Kidney (tissue), 14 donors: ENCODE measurements around the gene ZBTB7C. TPM values are rescaled to one million over a fixed set of nuclear protein-coding genes. Genes with fewer than 3 reads are reported as not detected.

ENCODE experiments used
- DNase-seq, 5 donors: peaks; one replicate each; pipeline ENCODE4 v3.0.0-alpha.2; 2013 to 2020
- FAIRE-seq: peaks from 2 replicates; lab custom pipeline; 2012; peaks lifted over from hg19 to GRCh38; lab: Jason Lieb, UNC
- H3K27ac ChIP-seq, 2 donors: one replicate each; pipeline ENCODE4 v1.7.0; 2013; ENCODE audit warnings: low read depth in 2 of 2, low read length in 2 of 2, inconsistent platforms in 1 of 2
- H3K27me3 ChIP-seq: one replicate; pipeline ENCODE4 v1.7.1; 2013; ENCODE audit warnings: low read length, inconsistent platforms; ENCODE audit not compliant: control insufficient read depth, insufficient read depth
- H3K36me3 ChIP-seq, 3 donors: one replicate each; pipeline versions ENCODE4 v1.7.0 to v1.7.1; 2013; ENCODE audit warnings: low read length in 3 of 3, control low read depth in 1 of 3, inconsistent platforms in 1 of 3; ENCODE audit not compliant: insufficient read depth in 3 of 3, control insufficient read depth in 2 of 3
- H3K4me1 ChIP-seq, 3 donors: one replicate each; pipeline versions ENCODE4 v1.7.0 to v1.7.1; 2013; ENCODE audit warnings: low read length in 3 of 3, inconsistent platforms in 1 of 3, low read depth in 1 of 3; ENCODE audit not compliant: control insufficient read depth in 2 of 3, insufficient read depth in 2 of 3
- H3K4me3 ChIP-seq, 3 donors: one replicate each; pipeline versions ENCODE4 v1.7.0 to v1.8.1; 2013; ENCODE audit warnings: low read length in 3 of 3, control low read depth in 1 of 3, inconsistent platforms in 1 of 3
- H3K9ac ChIP-seq, 3 donors: one replicate each; pipeline versions ENCODE4 v1.7.0 to v1.7.1; 2013; ENCODE audit warnings: low read length in 3 of 3, control low read depth in 1 of 3, inconsistent platforms in 1 of 3
- H3K9me3 ChIP-seq, 3 donors: one replicate each; pipeline versions ENCODE4 v1.7.0 to v1.7.1; 2013; ENCODE audit warnings: low read length in 3 of 3, control low read depth in 1 of 3, inconsistent platforms in 1 of 3; ENCODE audit not compliant: control insufficient read depth in 2 of 3, insufficient read depth in 1 of 3
- intact Hi-C: fragments of 100-400 bp; cut with DNase I; formaldehyde crosslinking; loops from one replicate; pipeline ENCODE4 v1.11.1; 2022
- polyA plus RNA-seq: library from polyadenylated mRNA; stranded (reverse); fragments of 350-450 nt; fragmentation: Illumina TruSeq; extraction: RNeasy Lipid Tissue Mini Kit (QIAGEN cat#74804); gene quantifications from one replicate; pipeline ENCODE4 v1.2.3, GENCODE V29; 2014; ENCODE audit warnings: low read depth, low replicate concordance; ENCODE audit not compliant: insufficient read depth
- total RNA-seq: library from RNA; stranded (reverse); fragmentation: NEBNext Ultra II Directional; extraction: Animal tissue kit (Norgen Biotek cat#: 25700); gene quantifications from one replicate; pipeline ENCODE4 v1.2.1, GENCODE V29; 2021
- TF ChIP-seq, protein P1 (sequence below): IDR thresholded peaks from 3 replicates; pipeline ENCODE4 v1.5.1; 2012; ENCODE audit warnings: mild to moderate bottlenecking, moderate library complexity, borderline replicate concordance; ENCODE audit not compliant: insufficient read depth; ENCODE audit errors: extremely low read depth
- donor health status: control.
- donor health status: control.
- donor health status: control.
- donor health status: control.
- donor health status: control.
- donor health status: DM: yes; HTN: yes; CAD: no.
- donor health status: Normal renal cell carcinoma (clear cell type).

ZBTB7C gene
- total and polyA plus RNA-seq, 2 donors from 2014 or later: 1.8 to 13.8 TPM

DNA sequence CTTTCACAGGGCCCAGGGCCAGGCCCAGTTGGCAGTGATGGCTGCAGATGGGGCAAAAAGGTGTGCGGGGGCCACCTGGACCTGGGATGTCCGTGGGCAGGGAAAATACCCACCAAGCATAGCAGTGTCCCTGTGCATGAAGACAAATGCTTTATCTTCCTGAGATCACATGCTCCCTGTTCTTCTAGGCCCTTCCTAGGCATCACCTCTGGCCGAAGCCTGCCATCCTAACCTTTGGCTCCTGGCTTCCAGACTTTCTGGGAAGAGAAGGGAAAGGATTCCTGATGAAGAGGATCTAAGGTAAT is 373.7 kb downstream of the ZBTB7C start:
- Histone ChIP-seq H3K36me3 (no peaks in the 10 kb centered on the region), H3K4me3 (no peak overlapping the region), H3K9ac (no peak overlapping the region), H3K27me3 (no peaks in the 10 kb centered on the region), H3K9me3 (no peaks in the 10 kb centered on the region), H3K27ac (no peak overlapping the region), H3K4me1 (peaks cover 0 to 6% (median 0%) of the 10 kb centered on the region in 3 donors)
- TF ChIP-seq, protein P1, sequence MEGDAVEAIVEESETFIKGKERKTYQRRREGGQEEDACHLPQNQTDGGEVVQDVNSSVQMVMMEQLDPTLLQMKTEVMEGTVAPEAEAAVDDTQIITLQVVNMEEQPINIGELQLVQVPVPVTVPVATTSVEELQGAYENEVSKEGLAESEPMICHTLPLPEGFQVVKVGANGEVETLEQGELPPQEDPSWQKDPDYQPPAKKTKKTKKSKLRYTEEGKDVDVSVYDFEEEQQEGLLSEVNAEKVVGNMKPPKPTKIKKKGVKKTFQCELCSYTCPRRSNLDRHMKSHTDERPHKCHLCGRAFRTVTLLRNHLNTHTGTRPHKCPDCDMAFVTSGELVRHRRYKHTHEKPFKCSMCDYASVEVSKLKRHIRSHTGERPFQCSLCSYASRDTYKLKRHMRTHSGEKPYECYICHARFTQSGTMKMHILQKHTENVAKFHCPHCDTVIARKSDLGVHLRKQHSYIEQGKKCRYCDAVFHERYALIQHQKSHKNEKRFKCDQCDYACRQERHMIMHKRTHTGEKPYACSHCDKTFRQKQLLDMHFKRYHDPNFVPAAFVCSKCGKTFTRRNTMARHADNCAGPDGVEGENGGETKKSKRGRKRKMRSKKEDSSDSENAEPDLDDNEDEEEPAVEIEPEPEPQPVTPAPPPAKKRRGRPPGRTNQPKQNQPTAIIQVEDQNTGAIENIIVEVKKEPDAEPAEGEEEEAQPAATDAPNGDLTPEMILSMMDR: no peak
- intact Hi-C loops: no loop called here
- DNase-seq (peak in 1 of 5 donors; percentile 53), FAIRE-seq (no peak)

DNA sequence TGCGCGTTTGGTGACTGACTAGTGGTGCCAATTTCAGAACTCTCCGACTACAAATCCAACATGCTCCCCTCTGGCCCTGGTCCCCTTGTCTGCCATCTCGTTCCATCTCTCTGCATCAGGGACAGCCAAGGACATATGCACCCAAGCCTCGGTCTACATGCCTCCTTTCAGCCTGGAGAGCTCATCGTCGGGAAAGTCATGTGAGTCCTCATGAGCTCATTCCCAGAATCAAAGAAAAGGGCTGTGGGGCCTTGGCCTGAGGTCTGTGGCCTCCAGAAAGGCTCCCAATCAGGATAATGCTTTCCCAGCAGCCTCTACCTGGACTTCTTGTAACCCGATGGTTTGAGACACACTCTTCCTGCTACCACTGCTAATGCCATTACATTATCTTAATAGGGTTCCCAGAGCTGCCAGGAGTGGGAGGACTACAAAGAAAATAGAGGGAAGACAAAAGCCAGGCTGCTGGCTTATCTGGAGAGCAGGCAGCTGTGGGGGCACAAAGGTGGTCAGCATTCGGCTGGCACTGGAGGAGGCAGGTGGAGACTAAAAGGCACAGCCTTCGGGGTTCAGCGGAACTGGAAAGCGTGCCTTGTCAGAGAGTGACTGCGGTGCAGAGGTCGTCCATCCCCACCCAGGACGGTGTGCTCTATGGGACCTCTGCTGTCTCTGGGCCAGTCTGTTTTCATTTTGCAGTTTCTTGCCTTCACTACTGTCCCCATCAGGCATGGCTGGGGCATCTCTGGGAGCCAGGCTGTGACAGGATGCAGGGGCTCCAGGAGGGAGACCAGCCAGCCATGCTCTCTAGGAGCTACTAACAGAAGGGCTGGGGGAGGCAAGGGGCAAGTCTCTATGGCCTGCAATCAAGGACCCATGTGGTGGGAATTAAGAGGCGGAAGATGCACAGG is 374.3 kb downstream of the ZBTB7C start:
- Histone ChIP-seq H3K36me3 (no peaks in the 10 kb centered on the region), H3K27me3 (no peaks in the 10 kb centered on the region), H3K9ac (no peak overlapping the region), H3K9me3 (no peaks in the 10 kb centered on the region), H3K27ac (no peak overlapping the region), H3K4me3 (no peak overlapping the region), H3K4me1 (peaks cover 0 to 6% (median 0%) of the 10 kb centered on the region in 3 donors)
- TF ChIP-seq, protein P1: no peak
- no peak for FAIRE-seq
- DNase-seq: peak in 2 of 5 donors; percentile 52 to 54
- intact Hi-C loops: loop anchor here (5.0 kb wide), 1 partner anchor 412 kb away; no protein-coding TSS in a partner anchor

DNA sequence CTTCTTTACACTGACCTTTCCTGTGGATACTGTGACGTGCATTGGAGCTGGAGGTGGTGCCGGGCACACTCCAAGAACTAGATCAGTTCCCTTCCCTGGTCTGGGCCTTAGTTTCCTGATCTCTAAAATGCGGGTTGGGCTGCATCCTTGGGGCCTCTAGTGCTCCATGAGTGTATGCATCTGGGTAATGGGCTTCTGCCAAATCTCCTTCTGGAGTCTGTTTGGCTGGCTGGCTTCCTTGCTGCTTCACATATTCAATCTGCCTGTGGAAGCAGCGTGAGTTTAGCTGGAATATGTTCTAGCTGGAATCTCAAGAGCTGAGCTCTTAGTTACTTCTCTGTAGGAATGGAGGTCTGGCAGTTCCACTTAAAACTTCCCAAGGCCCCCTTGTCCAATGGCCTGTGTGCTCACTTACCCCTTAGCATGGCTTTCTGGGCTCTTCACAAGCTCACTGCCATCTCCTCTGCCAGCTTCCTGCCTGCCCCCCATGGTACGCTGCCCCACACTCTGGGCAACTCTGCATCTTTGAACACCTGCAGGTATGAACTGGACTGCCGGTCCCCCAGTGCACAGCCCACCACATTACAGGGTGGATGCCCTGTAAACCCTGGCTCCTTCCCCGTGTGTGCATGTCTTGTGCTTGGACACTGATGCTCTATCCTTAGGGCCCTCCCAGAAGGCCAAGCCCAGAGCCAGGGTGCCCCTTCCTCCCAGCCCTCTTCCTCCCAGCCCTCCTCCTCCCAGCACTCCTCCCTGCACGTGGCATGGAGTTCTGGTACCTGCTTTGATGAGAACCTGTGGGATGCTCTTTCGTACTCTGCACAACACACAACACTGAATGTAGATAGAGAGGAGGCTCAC is 375.2 kb downstream of the ZBTB7C start:
- no peaks in the 10 kb centered on the region for H3K36me3 ChIP-seq
- TF ChIP-seq, protein P1: no peak
- H3K27me3 ChIP-seq: no peaks in the 10 kb centered on the region
- no peak overlapping the region for H3K9ac ChIP-seq
- peak in 2 of 5 donors; percentile 25 to 52 for DNase-seq
- no peaks in the 10 kb centered on the region for H3K9me3 ChIP-seq
- H3K4me1 ChIP-seq: peaks cover 0 to 6% (median 0%) of the 10 kb centered on the region in 3 donors
- H3K27ac ChIP-seq: no peak overlapping the region
- intact Hi-C loops: loop anchor here (5.0 kb wide), 1 partner anchor 413 kb away; no protein-coding TSS in a partner anchor
- H3K4me3 ChIP-seq: no peak overlapping the region
- FAIRE-seq: no peak
